Measurements from ENCODE around the gene TOB1.

The TOB1 gene

GRCh38 chr17:50830352-50830751 is 35.8 kb downstream of the TOB1 start:
- no peak for DNase-seq

GRCh38 chr17:50829332-50829731 is 36.8 kb downstream of the TOB1 start:
- no peak for DNase-seq

- no peak for DNase-seq
Observed at GRCh38 chr17:50828508-50829170, 37.5 kb downstream of the TOB1 start.

- DNase-seq: no peak
Observed at GRCh38 chr17:50825188-50825587, 41.0 kb downstream of the TOB1 start.

- no peak for DNase-seq
Observed at GRCh38 chr17:50824429-50824828, 41.7 kb downstream of the TOB1 start.

GRCh38 chr17:50822550-50822949 is 43.6 kb downstream of the TOB1 start:
- no peak for DNase-seq

- no peak for DNase-seq
Observed at GRCh38 chr17:50820651-50821050, 45.5 kb downstream of the TOB1 start.

GRCh38 chr17:50818921-50819657 is 47.1 kb downstream of the TOB1 start:
- peak; percentile 18 for DNase-seq

- DNase-seq: no peak
Observed at GRCh38 chr17:50818261-50818660, 47.9 kb downstream of the TOB1 start.

GRCh38 chr17:50817838-50818237 is 48.3 kb downstream of the TOB1 start:
- DNase-seq: no peak

- DNase-seq: peak; percentile 53
Observed at GRCh38 chr17:50816771-50817751, 49.1 kb downstream of the TOB1 start.

GRCh38 chr17:50816271-50816670 is 49.9 kb downstream of the TOB1 start:
- DNase-seq: no peak

- DNase-seq: no peak
Observed at GRCh38 chr17:50815400-50815799, 50.8 kb downstream of the TOB1 start.

- DNase-seq: no peak
Observed at GRCh38 chr17:50813583-50813982, 52.6 kb downstream of the TOB1 start.

Measured in activated CD4-positive, alpha-beta T cell treated with anti-CD3 and anti-CD28 coated beads, Interleukin-2, amount 50 U/mL, for 16 hours (primary cell).